Peyer's patch (tissue), 4 donors: ENCODE results near the gene PLIN1. TPM values are rescaled to one million over a fixed set of nuclear protein-coding genes. Genes with fewer than 3 reads are reported as not detected.
A peak's percentile ranks its signal among the peaks of the same experiment; 100 is the strongest.

Experiments used
- DNase-seq, 3 donors: peaks; one replicate each; pipeline ENCODE4 v3.0.0-alpha.2; 2017 to 2019
- H3K27ac ChIP-seq, 4 donors: fragments of 200-600 bp; sonication (generic); one replicate each; pipeline ENCODE4 v1.5.1; 2016 to 2019
- H3K27me3 ChIP-seq, 2 donors: fragments of 200-600 bp; sonication (generic); one replicate each; pipeline ENCODE4 v1.5.1; 2019
- H3K36me3 ChIP-seq, 3 donors: fragments of 200-600 bp; sonication (generic); one replicate each; pipeline ENCODE4 v1.5.1; 2016 to 2019
- H3K4me1 ChIP-seq, 4 donors: fragments of 200-600 bp; sonication (generic); one replicate each; pipeline ENCODE4 v1.5.1; 2016 to 2019
- H3K4me3 ChIP-seq, 4 donors: fragments of 200-600 bp; sonication (generic); 1 replicate in 3 of 4; 2 replicates in 1 of 4; pipeline ENCODE4 v1.5.1; 2016 to 2019; ENCODE audit warnings: mild to moderate bottlenecking in 1 of 4
- H3K9me3 ChIP-seq, 4 donors: fragments of 200-600 bp; sonication (generic); one replicate each; pipeline ENCODE4 v1.5.1; 2016 to 2019; ENCODE audit warnings: mild to moderate bottlenecking in 1 of 4
- CTCF ChIP-seq, 6 experiments: fragments of 450-650 bp in 4 of 6; fragments of 200-600 bp in 2 of 6; sonication (generic) in 1 of 6; IDR thresholded peaks; one replicate each; pipeline ENCODE4 v1.5.1; 2017 to 2019; ENCODE audit warnings: antibody characterized with exemption in 6 of 6, mild to moderate bottlenecking in 3 of 6, moderate library complexity in 1 of 6
- POLR2A ChIP-seq, 2 donors: fragments of 450-650 bp; IDR thresholded peaks; one replicate each; pipeline ENCODE4 v1.5.1; 2017; ENCODE audit warnings: antibody characterized with exemption in 2 of 2, mild to moderate bottlenecking in 2 of 2, moderate library complexity in 2 of 2
- total RNA-seq, 4 donors: library from RNA; depleted of rRNA; stranded (reverse); fragments of >200 nt; gene quantifications; one replicate each; pipeline ENCODE4 v1.1.0, GENCODE V29; 2016

PLIN1 gene, protein sequence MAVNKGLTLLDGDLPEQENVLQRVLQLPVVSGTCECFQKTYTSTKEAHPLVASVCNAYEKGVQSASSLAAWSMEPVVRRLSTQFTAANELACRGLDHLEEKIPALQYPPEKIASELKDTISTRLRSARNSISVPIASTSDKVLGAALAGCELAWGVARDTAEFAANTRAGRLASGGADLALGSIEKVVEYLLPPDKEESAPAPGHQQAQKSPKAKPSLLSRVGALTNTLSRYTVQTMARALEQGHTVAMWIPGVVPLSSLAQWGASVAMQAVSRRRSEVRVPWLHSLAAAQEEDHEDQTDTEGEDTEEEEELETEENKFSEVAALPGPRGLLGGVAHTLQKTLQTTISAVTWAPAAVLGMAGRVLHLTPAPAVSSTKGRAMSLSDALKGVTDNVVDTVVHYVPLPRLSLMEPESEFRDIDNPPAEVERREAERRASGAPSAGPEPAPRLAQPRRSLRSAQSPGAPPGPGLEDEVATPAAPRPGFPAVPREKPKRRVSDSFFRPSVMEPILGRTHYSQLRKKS
- total RNA-seq: 10 to 100 TPM in 1 of 4 donors, 1 to 10 TPM in 2, not detected in 1; 7.5 to 10.1 (median 8.9) TPM

GRCh38 chr15:89679212-89679611 is at the start of gene PLIN1:
PLIN1 (minus strand) TSS chr15:89679367; CDS start chr15:89677489, 1,878 bp downstream.
- Histone ChIP-seq H3K9me3 (no peaks in the 10 kb centered on the region), H3K4me3 (no peak within 1 kb of the TSS), H3K4me1 (peaks cover 0 to 8% (median 0%) of the 10 kb centered on the region in 4 donors), H3K36me3 (peaks cover 0 to 6% (median 0%) of the 10 kb centered on the region in 3 donors), H3K27me3 (no peaks in the 10 kb centered on the region), H3K27ac (peak within 1 kb of the TSS in 3 of 4 donors; percentile 32 to 92 (median 49))
- DNase-seq: no peak
- TF ChIP-seq CTCF (IDR thresholded peaks at IDR 0.05): no peak
- TF ChIP-seq POLR2A (IDR thresholded peaks at IDR 0.05): no peak

- no peak overlapping the region for H3K4me3 ChIP-seq
- H3K27ac ChIP-seq: peak overlapping the region in 1 of 4 donors; percentile 36
- TF ChIP-seq POLR2A (IDR thresholded peaks at IDR 0.05): no peak
- TF ChIP-seq CTCF (IDR thresholded peaks at IDR 0.05): no peak
- H3K36me3 ChIP-seq: no peaks in the 10 kb centered on the region
- no peaks in the 10 kb centered on the region for H3K4me1 ChIP-seq
- DNase-seq: no peak
- no peaks in the 10 kb centered on the region for H3K27me3 ChIP-seq
- no peaks in the 10 kb centered on the region for H3K9me3 ChIP-seq
These were observed 49.1 kb upstream of the PLIN1 start for GRCh38 chr15:89728254-89728653.

GRCh38 chr15:89725064-89725463 is 45.9 kb upstream of the PLIN1 start:
- no peak overlapping the region for H3K27ac ChIP-seq
- H3K4me3 ChIP-seq: no peak overlapping the region
- H3K27me3 ChIP-seq: no peaks in the 10 kb centered on the region
- no peaks in the 10 kb centered on the region for H3K4me1 ChIP-seq
- TF ChIP-seq POLR2A (IDR thresholded peaks at IDR 0.05) (no peak), CTCF (IDR thresholded peaks at IDR 0.05) (no peak)
- H3K36me3 ChIP-seq: no peaks in the 10 kb centered on the region
- DNase-seq: no peak
- no peaks in the 10 kb centered on the region for H3K9me3 ChIP-seq

GRCh38 chr15:89724621-89725020 is 45.5 kb upstream of the PLIN1 start:
- no peaks in the 10 kb centered on the region for H3K9me3 ChIP-seq
- H3K36me3 ChIP-seq: no peaks in the 10 kb centered on the region
- H3K27me3 ChIP-seq: no peaks in the 10 kb centered on the region
- H3K4me1 ChIP-seq: no peaks in the 10 kb centered on the region
- no peak for TF ChIP-seq POLR2A (IDR thresholded peaks at IDR 0.05)
- TF ChIP-seq CTCF (IDR thresholded peaks at IDR 0.05): no peak
- H3K4me3 ChIP-seq: no peak overlapping the region
- no peak overlapping the region for H3K27ac ChIP-seq
- DNase-seq: no peak

GRCh38 chr15:89723031-89723430 is 43.9 kb upstream of the PLIN1 start:
- H3K4me1 ChIP-seq: no peaks in the 10 kb centered on the region
- no peak overlapping the region for H3K27ac ChIP-seq
- TF ChIP-seq POLR2A (IDR thresholded peaks at IDR 0.05) (no peak), CTCF (IDR thresholded peaks at IDR 0.05) (no peak)
- no peaks in the 10 kb centered on the region for H3K27me3 ChIP-seq
- H3K36me3 ChIP-seq: no peaks in the 10 kb centered on the region
- H3K4me3 ChIP-seq: no peak overlapping the region
- DNase-seq: no peak
- no peaks in the 10 kb centered on the region for H3K9me3 ChIP-seq
